K562 (cell line): ENCODE measurements around the gene IGF2R. TPM values are rescaled to one million over a fixed set of nuclear protein-coding genes. Genes with fewer than 3 reads are reported as not detected.

ENCODE experiments used
- ADNP ChIP-seq: fragments of 200-800 bp; sonication (Bioruptor generic); IDR thresholded peaks from 2 replicates; pipeline ENCODE4 v1.6.1; 2016; ENCODE audit warnings: missing genetic modification characterization, missing compliant biosample characterization
- CBFB ChIP-seq: sonication (generic); formaldehyde crosslinking; IDR thresholded peaks from 2 replicates; pipeline ENCODE4 v1.4.0; 2020; ENCODE audit warnings: mild to moderate bottlenecking, missing genetic modification reagents
- DNMT1 ChIP-seq: fragments of 450-650 bp; IDR thresholded peaks from 2 replicates; pipeline ENCODE4 v1.6.1; 2016; ENCODE audit warnings: antibody characterized with exemption, mild to moderate bottlenecking
- EZH2 ChIP-seq: IDR thresholded peaks from 2 replicates; pipeline ENCODE4 v1.6.1; 2012; ENCODE audit warnings: low read depth, mild to moderate bottlenecking, inconsistent platforms, low read length, borderline replicate concordance
- GABPB1 ChIP-seq: sonication (generic); formaldehyde crosslinking; IDR thresholded peaks from 2 replicates; pipeline ENCODE4 v1.8.0; 2022; ENCODE audit warnings: mild to moderate bottlenecking, missing genetic modification reagents
- HNRNPL ChIP-seq: fragments of 200-400 bp; formaldehyde crosslinking; IDR thresholded peaks from 2 replicates; pipeline ENCODE4 v1.6.1; 2017; ENCODE audit warnings: low read depth, mild to moderate bottlenecking, low read length
- POLR2H ChIP-seq: IDR thresholded peaks from 2 replicates; pipeline ENCODE4 v1.6.1; 2016; ENCODE audit warnings: missing genetic modification characterization, low read depth, mild to moderate bottlenecking, control low read depth, missing compliant biosample characterization, moderate library complexity
- RBM25 ChIP-seq: fragments of 200-400 bp; formaldehyde crosslinking; IDR thresholded peaks from 2 replicates; pipeline ENCODE4 v1.6.1; 2018; ENCODE audit warnings: low read length, low read depth, moderate library complexity; ENCODE audit not compliant: severe bottlenecking
- TAF7 ChIP-seq: fragments of 450-650 bp; IDR thresholded peaks from 2 replicates; pipeline ENCODE4 v1.6.1; 2016; ENCODE audit warnings: missing genetic modification characterization, missing compliant biosample characterization
- ZNF133 ChIP-seq: fragments of 250-450 bp; sonication (Bioruptor Pico); IDR thresholded peaks from 2 replicates; pipeline ENCODE4 v1.4.0; 2020; ENCODE audit warnings: mild to moderate bottlenecking
- ZNF354B ChIP-seq: fragments of 250-450 bp; sonication (Bioruptor Pico); IDR thresholded peaks from 2 replicates; pipeline ENCODE4 v1.4.0; 2020
- ZNF507 ChIP-seq: conservative IDR thresholded peaks from 2 replicates; pipeline ENCODE4 v1.6.1; 2017; ENCODE audit warnings: missing genetic modification characterization, missing compliant biosample characterization
- ZNF785 ChIP-seq: fragments of 250-450 bp; sonication (Bioruptor Pico); IDR thresholded peaks from 2 replicates; pipeline ENCODE4 v1.4.0; 2020; ENCODE audit warnings: mild to moderate bottlenecking
- polyA plus RNA-seq, 8 experiments: library from polyadenylated mRNA; depleted of rRNA in 4 of 8; stranded (reverse) in 5 of 8; unstranded in 3 of 8; fragments of >200 nt; fragmentation: Nextera tagmentation in 2 of 8; fragmentation: Illumina TruSeq in 1 of 8; extraction: Ambion mirVana in 2 of 8; extraction: Trizol in 1 of 8; gene quantifications; 2 replicates each; pipeline versions ENCODE4 v1.2.1 to v1.2.3, GENCODE V29; 2011 to 2014; ENCODE audit warnings: inconsistent platforms in 1 of 8, missing spikeins in 1 of 8
- total RNA-seq, 7 experiments: library from RNA; depleted of rRNA in 6 of 7; stranded (reverse); fragments of >200 nt in 6 of 7; fragmentation: Illumina TruSeq in 2 of 7; extraction: Trizol in 2 of 7; gene quantifications; 2 replicates each; pipeline versions ENCODE4 v1.2.1 to v1.2.3, GENCODE V29; 2011 to 2021; ENCODE audit warnings: low replicate concordance in 1 of 7
- TF ChIP-seq, protein P1 (sequence below): IDR thresholded peaks from 3 replicates; pipeline ENCODE4 v1.6.1; 2011; ENCODE audit warnings: borderline replicate concordance, mild to moderate bottlenecking, moderate library complexity; ENCODE audit not compliant: insufficient read length; ENCODE audit errors: extremely low read depth
- TF ChIP-seq, protein P2 (sequence below), 2 experiments: fragments of 150-350 bp in 1 of 2; IDR thresholded peaks; 2 replicates each; pipeline ENCODE4 v1.6.1; 2012 to 2016; ENCODE audit warnings: low read depth in 2 of 2, low read length in 2 of 2, mild to moderate bottlenecking in 1 of 2, moderate library complexity in 1 of 2
- TF ChIP-seq, protein P3 (sequence below), 2 experiments: IDR thresholded peaks in 1 of 2; conservative IDR thresholded peaks in 1 of 2; 2 replicates each; pipeline ENCODE4 v1.6.1; 2016; ENCODE audit warnings: low read depth in 2 of 2, mild to moderate bottlenecking in 1 of 2, missing compliant biosample characterization in 1 of 2, missing genetic modification characterization in 1 of 2, moderate library complexity in 1 of 2
- TF ChIP-seq, protein P4 (sequence below): IDR thresholded peaks from 2 replicates; pipeline ENCODE4 v1.6.1; 2012; ENCODE audit warnings: low read depth, low read length, improper control_type of control experiment, borderline replicate concordance

IGF2R gene
- total and polyA plus RNA-seq, 9 of the 15 experiments (the other 6 are each of a cell fraction or from before 2014, with no cell fraction given), result 3.5 to 92.3 (median 34.5) TPM

DNA sequence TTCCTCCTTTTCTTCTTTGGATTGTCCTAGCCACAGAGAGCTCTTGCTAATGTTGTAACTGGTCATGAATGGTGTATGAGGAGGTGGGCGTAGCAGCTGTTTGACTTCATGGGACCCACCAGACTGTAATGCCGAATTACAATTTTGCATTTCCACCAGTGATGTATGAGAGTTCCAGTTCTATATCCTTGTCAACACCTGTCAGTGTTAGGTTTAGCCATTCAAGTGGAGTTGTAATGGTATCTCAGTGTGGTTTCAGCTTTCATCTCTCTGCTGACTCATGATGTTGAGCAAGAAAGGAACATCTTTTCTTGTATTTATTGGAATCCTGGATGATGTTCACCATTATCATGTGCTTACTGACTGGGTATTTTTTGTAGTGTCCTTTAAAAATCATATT lies 5.1 kb downstream of the IGF2R start (continued):
- TF ChIP-seq, protein P1, sequence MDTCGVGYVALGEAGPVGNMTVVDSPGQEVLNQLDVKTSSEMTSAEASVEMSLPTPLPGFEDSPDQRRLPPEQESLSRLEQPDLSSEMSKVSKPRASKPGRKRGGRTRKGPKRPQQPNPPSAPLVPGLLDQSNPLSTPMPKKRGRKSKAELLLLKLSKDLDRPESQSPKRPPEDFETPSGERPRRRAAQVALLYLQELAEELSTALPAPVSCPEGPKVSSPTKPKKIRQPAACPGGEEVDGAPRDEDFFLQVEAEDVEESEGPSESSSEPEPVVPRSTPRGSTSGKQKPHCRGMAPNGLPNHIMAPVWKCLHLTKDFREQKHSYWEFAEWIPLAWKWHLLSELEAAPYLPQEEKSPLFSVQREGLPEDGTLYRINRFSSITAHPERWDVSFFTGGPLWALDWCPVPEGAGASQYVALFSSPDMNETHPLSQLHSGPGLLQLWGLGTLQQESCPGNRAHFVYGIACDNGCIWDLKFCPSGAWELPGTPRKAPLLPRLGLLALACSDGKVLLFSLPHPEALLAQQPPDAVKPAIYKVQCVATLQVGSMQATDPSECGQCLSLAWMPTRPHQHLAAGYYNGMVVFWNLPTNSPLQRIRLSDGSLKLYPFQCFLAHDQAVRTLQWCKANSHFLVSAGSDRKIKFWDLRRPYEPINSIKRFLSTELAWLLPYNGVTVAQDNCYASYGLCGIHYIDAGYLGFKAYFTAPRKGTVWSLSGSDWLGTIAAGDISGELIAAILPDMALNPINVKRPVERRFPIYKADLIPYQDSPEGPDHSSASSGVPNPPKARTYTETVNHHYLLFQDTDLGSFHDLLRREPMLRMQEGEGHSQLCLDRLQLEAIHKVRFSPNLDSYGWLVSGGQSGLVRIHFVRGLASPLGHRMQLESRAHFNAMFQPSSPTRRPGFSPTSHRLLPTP, result no peak
- TF ChIP-seq DNMT1, result no peak
- TF ChIP-seq, protein P2, sequence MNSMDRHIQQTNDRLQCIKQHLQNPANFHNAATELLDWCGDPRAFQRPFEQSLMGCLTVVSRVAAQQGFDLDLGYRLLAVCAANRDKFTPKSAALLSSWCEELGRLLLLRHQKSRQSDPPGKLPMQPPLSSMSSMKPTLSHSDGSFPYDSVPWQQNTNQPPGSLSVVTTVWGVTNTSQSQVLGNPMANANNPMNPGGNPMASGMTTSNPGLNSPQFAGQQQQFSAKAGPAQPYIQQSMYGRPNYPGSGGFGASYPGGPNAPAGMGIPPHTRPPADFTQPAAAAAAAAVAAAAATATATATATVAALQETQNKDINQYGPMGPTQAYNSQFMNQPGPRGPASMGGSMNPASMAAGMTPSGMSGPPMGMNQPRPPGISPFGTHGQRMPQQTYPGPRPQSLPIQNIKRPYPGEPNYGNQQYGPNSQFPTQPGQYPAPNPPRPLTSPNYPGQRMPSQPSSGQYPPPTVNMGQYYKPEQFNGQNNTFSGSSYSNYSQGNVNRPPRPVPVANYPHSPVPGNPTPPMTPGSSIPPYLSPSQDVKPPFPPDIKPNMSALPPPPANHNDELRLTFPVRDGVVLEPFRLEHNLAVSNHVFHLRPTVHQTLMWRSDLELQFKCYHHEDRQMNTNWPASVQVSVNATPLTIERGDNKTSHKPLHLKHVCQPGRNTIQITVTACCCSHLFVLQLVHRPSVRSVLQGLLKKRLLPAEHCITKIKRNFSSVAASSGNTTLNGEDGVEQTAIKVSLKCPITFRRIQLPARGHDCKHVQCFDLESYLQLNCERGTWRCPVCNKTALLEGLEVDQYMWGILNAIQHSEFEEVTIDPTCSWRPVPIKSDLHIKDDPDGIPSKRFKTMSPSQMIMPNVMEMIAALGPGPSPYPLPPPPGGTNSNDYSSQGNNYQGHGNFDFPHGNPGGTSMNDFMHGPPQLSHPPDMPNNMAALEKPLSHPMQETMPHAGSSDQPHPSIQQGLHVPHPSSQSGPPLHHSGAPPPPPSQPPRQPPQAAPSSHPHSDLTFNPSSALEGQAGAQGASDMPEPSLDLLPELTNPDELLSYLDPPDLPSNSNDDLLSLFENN (IDR thresholded peaks at IDR 0.05; ENCODE audit: low read depth in 2 of 2, low read length in 2 of 2), result no peak
- TF ChIP-seq HNRNPL, result no peak
- no peak for TF ChIP-seq POLR2H
- TF ChIP-seq CBFB, result no peak
- no peak for TF ChIP-seq ZNF133 (CRISPR knock-in tag)
- no peak for TF ChIP-seq ZNF507
- TF ChIP-seq RBM25, result peak; percentile 11
- TF ChIP-seq, protein P3, sequence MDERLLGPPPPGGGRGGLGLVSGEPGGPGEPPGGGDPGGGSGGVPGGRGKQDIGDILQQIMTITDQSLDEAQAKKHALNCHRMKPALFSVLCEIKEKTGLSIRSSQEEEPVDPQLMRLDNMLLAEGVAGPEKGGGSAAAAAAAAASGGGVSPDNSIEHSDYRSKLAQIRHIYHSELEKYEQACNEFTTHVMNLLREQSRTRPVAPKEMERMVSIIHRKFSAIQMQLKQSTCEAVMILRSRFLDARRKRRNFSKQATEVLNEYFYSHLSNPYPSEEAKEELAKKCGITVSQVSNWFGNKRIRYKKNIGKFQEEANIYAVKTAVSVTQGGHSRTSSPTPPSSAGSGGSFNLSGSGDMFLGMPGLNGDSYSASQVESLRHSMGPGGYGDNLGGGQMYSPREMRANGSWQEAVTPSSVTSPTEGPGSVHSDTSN (CRISPR knock-in tag; IDR thresholded peaks at IDR 0.05; ENCODE audit: low read depth), result no peak
- TF ChIP-seq, protein P3 (tag; conservative IDR thresholded peaks at IDR 0.05; ENCODE audit: low read depth), result peak; percentile 94
- no peak for TF ChIP-seq GABPB1
- no peak for TF ChIP-seq ADNP (tag)
- no peak for TF ChIP-seq EZH2
- no peak for TF ChIP-seq ZNF785 (CRISPR knock-in tag)
- TF ChIP-seq TAF7, result no peak
- no peak for TF ChIP-seq ZNF354B (CRISPR knock-in tag)
- TF ChIP-seq, protein P4, sequence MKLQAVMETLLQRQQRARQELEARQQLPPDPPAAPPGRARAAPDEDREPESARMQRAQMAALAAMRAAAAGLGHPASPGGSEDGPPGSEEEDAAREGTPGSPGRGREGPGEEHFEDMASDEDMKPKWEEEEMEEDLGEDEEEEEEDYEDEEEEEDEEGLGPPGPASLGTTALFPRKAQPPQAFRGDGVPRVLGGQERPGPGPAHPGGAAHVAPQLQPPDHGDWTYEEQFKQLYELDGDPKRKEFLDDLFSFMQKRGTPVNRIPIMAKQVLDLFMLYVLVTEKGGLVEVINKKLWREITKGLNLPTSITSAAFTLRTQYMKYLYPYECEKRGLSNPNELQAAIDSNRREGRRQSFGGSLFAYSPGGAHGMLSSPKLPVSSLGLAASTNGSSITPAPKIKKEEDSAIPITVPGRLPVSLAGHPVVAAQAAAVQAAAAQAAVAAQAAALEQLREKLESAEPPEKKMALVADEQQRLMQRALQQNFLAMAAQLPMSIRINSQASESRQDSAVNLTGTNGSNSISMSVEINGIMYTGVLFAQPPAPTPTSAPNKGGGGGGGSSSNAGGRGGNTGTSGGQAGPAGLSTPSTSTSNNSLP, result no peak
